Activated B cell treated with CpG ODN at 0.5 μM for 24 hours (primary cell): Measurements from ENCODE around the gene TTLL13. TPM values are rescaled to one million over a fixed set of nuclear protein-coding genes. Genes with fewer than 3 reads are reported as not detected.
"Not testable (repeated sequence)": the region's sequence is repeated elsewhere in the genome, so short reads cannot be mapped to it uniquely, and the experiment has no call there.

Experiments
- ATAC-seq: fragments of 200-7000 bp; cut with Tn5 transposase; one replicate; pipeline ENCODE4 v1.10.0; 2021; ENCODE audit warnings: low read depth, mild to moderate bottlenecking, moderate library complexity
- CTCF ChIA-PET: fragments of 350-600 bp; sonication (Branson Sonifier 250); formaldehyde crosslinking; loops from one replicate; lab custom pipeline; 2021; ENCODE audit warnings: antibody characterized with exemption; lab: Charles Lee
- POLR2A ChIA-PET: fragments of 350-600 bp; sonication (Branson Sonifier 250); formaldehyde crosslinking; loops from one replicate; lab custom pipeline; 2021; ENCODE audit warnings: antibody characterized with exemption; lab: Charles Lee
- DNase-seq: peaks from one replicate; pipeline ENCODE4 v3.0.0; 2022
- H3K27ac Mint-ChIP-seq: one replicate; pipeline ENCODE4 v1.8.0; 2020; ENCODE audit warnings: mixed read lengths
- H3K27me3 Mint-ChIP-seq: one replicate; pipeline ENCODE4 v1.8.0; 2021; ENCODE audit warnings: mixed read lengths
- H3K36me3 Mint-ChIP-seq: one replicate; pipeline ENCODE4 v1.8.0; 2021; ENCODE audit warnings: low read depth, mixed read lengths
- H3K4me1 Mint-ChIP-seq: one replicate; pipeline ENCODE4 v1.8.0; 2021; ENCODE audit warnings: mixed read lengths
- H3K4me3 Mint-ChIP-seq: one replicate; pipeline ENCODE4 v1.8.0; 2020; ENCODE audit warnings: mild to moderate bottlenecking, mixed read lengths
- H3K9me3 Mint-ChIP-seq: one replicate; pipeline ENCODE4 v1.8.0; 2020; ENCODE audit warnings: mixed read lengths
- CTCF ChIP-seq: fragments of 200-600 bp; IDR thresholded peaks from one replicate; pipeline ENCODE4 v1.8.0; 2022; ENCODE audit warnings: antibody characterized with exemption, mild to moderate bottlenecking
- intact Hi-C: fragments of 100-400 bp; cut with micrococcal nuclease; formaldehyde crosslinking; loops from one replicate; pipeline ENCODE4 v1.15.1; 2024
- total RNA-seq: library from RNA; stranded (reverse); gene quantifications from 2 replicates; pipeline ENCODE4 v1.2.3, GENCODE V29; 2022

Gene TTLL13
- total RNA-seq, 1 donor from 2014 or later: 0.49 TPM

- ChIA-PET POLR2A (no interaction called here), CTCF (no interaction called here)
- Mint-ChIP-seq H3K4me3 (no peak overlapping the region), H3K27me3 (no peaks in the 10 kb centered on the region), H3K9me3 (no peaks in the 10 kb centered on the region), H3K4me1 (no peaks in the 10 kb centered on the region), H3K27ac (no peak overlapping the region), H3K36me3 (no peaks in the 10 kb centered on the region)
- intact Hi-C loops: no loop called here
- DNase-seq (no peak), ATAC-seq (no peak)
- no peak for TF ChIP-seq CTCF
Observed at GRCh38 chr15:90257776-90258175, 8.4 kb downstream of the TTLL13 start.

GRCh38 chr15:90259524-90259923 lies 10.2 kb downstream of the TTLL13 start:
- H3K36me3 Mint-ChIP-seq: no peaks in the 10 kb centered on the region
- ATAC-seq: no peak
- TF ChIP-seq CTCF: no peak
- peaks cover 8% of the 10 kb centered on the region for H3K4me1 Mint-ChIP-seq
- no peak overlapping the region for H3K27ac Mint-ChIP-seq
- DNase-seq: no peak
- intact Hi-C loops: no loop called here
- ChIA-PET POLR2A (interaction anchor here (0.8 kb wide), 1 partner anchor 22 kb away, joined by 4 read pairs; no protein-coding TSS in a partner anchor), CTCF (no interaction called here)
- no peaks in the 10 kb centered on the region for H3K27me3 Mint-ChIP-seq
- no peak overlapping the region for H3K4me3 Mint-ChIP-seq
- H3K9me3 Mint-ChIP-seq: no peaks in the 10 kb centered on the region

GRCh38 chr15:90260731-90261130 lies 11.4 kb downstream of the TTLL13 start:
- ATAC-seq, DNase-seq, CTCF ChIA-PET, H3K27me3 Mint-ChIP-seq, H3K4me3 Mint-ChIP-seq, H3K9me3 Mint-ChIP-seq, intact Hi-C loops, H3K36me3 Mint-ChIP-seq, H3K27ac Mint-ChIP-seq: not testable (repeated sequence)
- peaks cover 14% of the 10 kb centered on the region for H3K4me1 Mint-ChIP-seq
- POLR2A ChIA-PET: interaction anchor here (0.7 kb wide), 1 partner anchor 230 kb away, joined by 6 read pairs; no protein-coding TSS in a partner anchor

GRCh38 chr15:90261811-90262210 lies 12.5 kb downstream of the TTLL13 start:
- POLR2A ChIA-PET: interaction anchor here (2.1 kb wide), 1 partner anchor 31 kb away, joined by 6 read pairs; no protein-coding TSS in a partner anchor
- CTCF ChIA-PET: no interaction called here
- Mint-ChIP-seq H3K27ac (no peak overlapping the region), H3K4me1 (peaks cover 22% of the 10 kb centered on the region), H3K9me3 (no peaks in the 10 kb centered on the region), H3K4me3 (no peak overlapping the region), H3K27me3 (no peaks in the 10 kb centered on the region), H3K36me3 (peaks cover 8% of the 10 kb centered on the region)
- no peak for ATAC-seq
- DNase-seq: no peak
- TF ChIP-seq CTCF: no peak
- intact Hi-C loops: no loop called here

- peaks cover 14% of the 10 kb centered on the region for H3K36me3 Mint-ChIP-seq
- no peak overlapping the region for H3K27ac Mint-ChIP-seq
- no peak for TF ChIP-seq CTCF
- ATAC-seq (no peak), DNase-seq (no peak)
- H3K9me3 Mint-ChIP-seq: no peaks in the 10 kb centered on the region
- no peak overlapping the region for H3K4me3 Mint-ChIP-seq
- POLR2A ChIA-PET: interaction anchor here (1.1 to 2.1 kb wide), 2 partner anchors 28 to 32 kb away, joined by 5 to 6 read pairs; partner anchors contain the start of genes CIB1 and GDPGP1
- peaks cover 28% of the 10 kb centered on the region for H3K4me1 Mint-ChIP-seq
- no peaks in the 10 kb centered on the region for H3K27me3 Mint-ChIP-seq
- intact Hi-C loops: no loop called here
- CTCF ChIA-PET: no interaction called here
Observed at GRCh38 chr15:90262426-90262825, 13.1 kb downstream of the TTLL13 start.
